B cell (primary cell): ENCODE data around the gene USH2A. TPM values are rescaled to one million over a fixed set of nuclear protein-coding genes. Genes with fewer than 3 reads are reported as not detected.
"Not testable (repeated sequence)": the region's sequence is repeated elsewhere in the genome, so short reads cannot be mapped to it uniquely, and the experiment has no call there.

Experiments
- ATAC-seq: fragments of 200-7000 bp; cut with Tn5 transposase; one replicate; pipeline ENCODE4 v1.10.0; 2021; ENCODE audit warnings: low read depth, mild to moderate bottlenecking, moderate number of reproducible peaks, moderate library complexity
- CTCF ChIA-PET: fragments of 350-600 bp; sonication (Branson Sonifier 250); formaldehyde crosslinking; loops from one replicate; lab custom pipeline; 2021; ENCODE audit warnings: antibody characterized with exemption, inconsistent platforms; lab: Charles Lee
- POLR2A ChIA-PET: fragments of 350-600 bp; sonication (Branson Sonifier 250); formaldehyde crosslinking; loops from one replicate; lab custom pipeline; 2021; ENCODE audit warnings: antibody characterized with exemption; lab: Charles Lee
- DNase-seq: peaks from one replicate; pipeline ENCODE4 v3.0.0; 2013
- H2AFZ ChIP-seq: 2 replicates; pipeline ENCODE4 v1.6.1; 2012; ENCODE audit warnings: mild to moderate bottlenecking, low read depth, low read length; ENCODE audit not compliant: insufficient read depth, poor library complexity, severe bottlenecking
- H3K27ac ChIP-seq, 2 donors: 1 replicate in 1 of 2; 2 replicates in 1 of 2; pipeline ENCODE4 v1.5.1; 2012 to 2013; ENCODE audit warnings: low read length in 2 of 2, mild to moderate bottlenecking in 2 of 2, moderate library complexity in 1 of 2
- H3K27me3 ChIP-seq, 4 experiments: fragments of 200-600 bp in 1 of 4; sonication (generic) in 1 of 4; replicated peaks in 1 of 4; 1 replicate in 2 of 4; 2 replicates in 2 of 4; pipeline versions ENCODE4 v1.6.1 to v1.7.0; 2013 to 2016; ENCODE audit warnings: low read length in 3 of 4, mild to moderate bottlenecking in 2 of 4, mixed read lengths in 1 of 4, moderate library complexity in 1 of 4; ENCODE audit not compliant: insufficient read depth in 4 of 4, control insufficient read depth in 3 of 4; ENCODE audit errors: control extremely low read depth in 1 of 4
- H3K36me3 ChIP-seq, 2 experiments: replicated peaks in 1 of 2; 1 replicate in 1 of 2; 2 replicates in 1 of 2; pipeline versions ENCODE4 v1.6.1 to v1.7.1; 2013; ENCODE audit warnings: low read length in 1 of 2; ENCODE audit not compliant: insufficient read depth in 2 of 2, control insufficient read depth in 1 of 2; ENCODE audit errors: control extremely low read depth in 1 of 2, extremely low read depth in 1 of 2
- H3K4me1 ChIP-seq, 2 donors: fragments of 200-600 bp in 1 of 2; sonication (generic) in 1 of 2; 1 replicate in 1 of 2; 2 replicates in 1 of 2; pipeline versions ENCODE4 v1.5.1 to v1.6.1; 2013 to 2017; ENCODE audit warnings: low read length in 2 of 2; ENCODE audit not compliant: control insufficient read depth in 2 of 2, insufficient read depth in 2 of 2
- H3K4me2 ChIP-seq: replicated peaks from 2 replicates; pipeline ENCODE3; 2012; ENCODE audit warnings: mild to moderate bottlenecking, low read depth, low read length; ENCODE audit not compliant: poor library complexity, severe bottlenecking
- H3K4me3 ChIP-seq, 5 experiments: fragments of 200-600 bp in 1 of 5; sonication (generic) in 1 of 5; 1 replicate in 3 of 5; 2 replicates in 2 of 5; pipeline versions ENCODE4 v1.5.1 to v1.7.0; 2011 to 2016; ENCODE audit warnings: low read length in 4 of 5, mild to moderate bottlenecking in 4 of 5, low read depth in 2 of 5, control low read depth in 1 of 5, moderate library complexity in 1 of 5; ENCODE audit not compliant: insufficient read depth in 1 of 5; ENCODE audit errors: control extremely low read depth in 1 of 5, extremely low read depth in 1 of 5
- H3K79me2 ChIP-seq: fragments of 200-600 bp; sonication (generic); one replicate; pipeline ENCODE4 v1.6.0; 2016; ENCODE audit warnings: low read length; ENCODE audit not compliant: control insufficient read depth, insufficient read depth
- H3K9ac ChIP-seq: fragments of 200-600 bp; sonication (generic); 2 replicates; pipeline ENCODE4 v1.6.1; 2017; ENCODE audit warnings: mild to moderate bottlenecking, low read length, moderate library complexity
- H3K9me3 ChIP-seq, 3 donors: one replicate each; pipeline versions ENCODE4 v1.6.1 to v1.7.1; 2013; ENCODE audit warnings: low read length in 2 of 3; ENCODE audit not compliant: control insufficient read depth in 2 of 3, insufficient read depth in 1 of 3; ENCODE audit errors: control extremely low read depth in 1 of 3
- H4K20me1 ChIP-seq: 2 replicates; pipeline ENCODE4 v1.6.0; 2012; ENCODE audit warnings: mild to moderate bottlenecking, low read length; ENCODE audit not compliant: insufficient read depth, control insufficient read depth, poor library complexity, severe bottlenecking
- H3K27ac Mint-ChIP-seq: one replicate; pipeline ENCODE4 v1.8.0; 2021; ENCODE audit warnings: mixed read lengths
- H3K27me3 Mint-ChIP-seq: one replicate; pipeline ENCODE4 v1.8.0; 2021; ENCODE audit warnings: mixed read lengths
- H3K4me1 Mint-ChIP-seq: one replicate; pipeline ENCODE4 v1.8.0; 2021; ENCODE audit warnings: mixed read lengths
- H3K4me3 Mint-ChIP-seq: one replicate; pipeline ENCODE4 v1.8.0; 2021; ENCODE audit warnings: mixed read lengths
- H3K9me3 Mint-ChIP-seq: one replicate; pipeline ENCODE4 v1.8.0; 2022; ENCODE audit warnings: mixed read lengths; ENCODE audit not compliant: insufficient read depth
- EZH2 ChIP-seq: IDR thresholded peaks from 2 replicates; pipeline ENCODE4 v1.6.1; 2012; ENCODE audit warnings: borderline replicate concordance, low read depth, mild to moderate bottlenecking, moderate library complexity, low read length; ENCODE audit not compliant: insufficient read depth, poor library complexity, severe bottlenecking
- WGBS: methylation state at CpG from one replicate; pipeline ENCODE4 v1.1.5; 2013; ENCODE audit warnings: missing lambda C conversion rate; ENCODE audit not compliant: insufficient coverage; 5-methylcytosine and 5-hydroxymethylcytosine counted together
- intact Hi-C: fragments of 100-400 bp; cut with micrococcal nuclease; formaldehyde crosslinking; loops from one replicate; pipeline ENCODE4 v1.10.0; 2022
- polyA plus RNA-seq: library from polyadenylated mRNA; depleted of rRNA; stranded (reverse); fragments of >200 nt; gene quantifications from 2 replicates; pipeline ENCODE4 v1.2.3, GENCODE V29; 2012
- total RNA-seq, 2 donors: library from RNA; stranded (reverse); fragments of 120-200 nt in 1 of 2; gene quantifications; 1 replicate in 1 of 2; 2 replicates in 1 of 2; pipeline versions ENCODE4 v1.2.3 to v1.2.4, GENCODE V29; 2013 to 2022
- TF ChIP-seq, protein P1 (sequence below): fragments of 200-600 bp; IDR thresholded peaks from one replicate; pipeline ENCODE4 v1.8.0; 2022; ENCODE audit warnings: antibody characterized with exemption, mild to moderate bottlenecking

The USH2A gene
- total and polyA plus RNA-seq, 2 donors (not counting 1 experiment from before 2014, with no cell fraction given) = 0.01 TPM; not detected in 1

DNA sequence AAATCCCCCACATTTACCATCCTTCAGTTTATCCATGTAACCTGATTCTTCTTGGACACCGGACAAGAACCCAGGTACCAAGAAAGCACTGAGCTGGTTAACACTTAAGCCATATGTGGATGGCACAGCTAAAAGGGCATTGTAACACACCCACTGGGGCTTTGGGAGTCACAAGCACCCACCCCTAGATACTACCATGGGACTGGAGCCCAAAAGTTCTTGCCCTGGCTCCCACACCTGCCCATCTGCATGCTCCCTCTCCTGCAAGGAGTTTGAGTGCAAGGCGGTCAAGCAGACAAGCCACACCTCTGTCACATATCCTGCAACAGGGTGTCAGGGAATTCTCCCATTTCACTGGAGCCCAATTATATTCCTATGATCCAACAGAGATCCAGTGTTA, 270.1 kb downstream of the USH2A start:
- no peaks in the 10 kb centered on the region for H3K27me3 Mint-ChIP-seq
- Histone ChIP-seq H4K20me1 (no peaks in the 10 kb centered on the region), H3K4me2 (no peak overlapping the region), H3K4me3 (no peak overlapping the region), H3K9ac (no peak overlapping the region), H3K4me1 (no peaks in the 10 kb centered on the region), H3K9me3 (no peaks in the 10 kb centered on the region), H3K27ac (no peak overlapping the region), H2AFZ (no peak overlapping the region), H3K36me3 (no peaks in the 10 kb centered on the region), H3K27me3 (no peaks in the 10 kb centered on the region), H3K79me2 (no peaks in the 10 kb centered on the region)
- ChIA-PET CTCF (no interaction called here), POLR2A (no interaction called here)
- no peak overlapping the region for H3K27ac Mint-ChIP-seq
- no peaks in the 10 kb centered on the region for H3K9me3 Mint-ChIP-seq
- no peak for ATAC-seq
- no peak for DNase-seq
- H3K4me3 Mint-ChIP-seq = no peak overlapping the region
- intact Hi-C loops = no loop called here
- WGBS = 82% methylated on average over 1 of the region's 2 CpGs
- no peaks in the 10 kb centered on the region for H3K4me1 Mint-ChIP-seq
- TF ChIP-seq EZH2 = no peak
- TF ChIP-seq, protein P1, sequence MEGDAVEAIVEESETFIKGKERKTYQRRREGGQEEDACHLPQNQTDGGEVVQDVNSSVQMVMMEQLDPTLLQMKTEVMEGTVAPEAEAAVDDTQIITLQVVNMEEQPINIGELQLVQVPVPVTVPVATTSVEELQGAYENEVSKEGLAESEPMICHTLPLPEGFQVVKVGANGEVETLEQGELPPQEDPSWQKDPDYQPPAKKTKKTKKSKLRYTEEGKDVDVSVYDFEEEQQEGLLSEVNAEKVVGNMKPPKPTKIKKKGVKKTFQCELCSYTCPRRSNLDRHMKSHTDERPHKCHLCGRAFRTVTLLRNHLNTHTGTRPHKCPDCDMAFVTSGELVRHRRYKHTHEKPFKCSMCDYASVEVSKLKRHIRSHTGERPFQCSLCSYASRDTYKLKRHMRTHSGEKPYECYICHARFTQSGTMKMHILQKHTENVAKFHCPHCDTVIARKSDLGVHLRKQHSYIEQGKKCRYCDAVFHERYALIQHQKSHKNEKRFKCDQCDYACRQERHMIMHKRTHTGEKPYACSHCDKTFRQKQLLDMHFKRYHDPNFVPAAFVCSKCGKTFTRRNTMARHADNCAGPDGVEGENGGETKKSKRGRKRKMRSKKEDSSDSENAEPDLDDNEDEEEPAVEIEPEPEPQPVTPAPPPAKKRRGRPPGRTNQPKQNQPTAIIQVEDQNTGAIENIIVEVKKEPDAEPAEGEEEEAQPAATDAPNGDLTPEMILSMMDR = no peak

DNA sequence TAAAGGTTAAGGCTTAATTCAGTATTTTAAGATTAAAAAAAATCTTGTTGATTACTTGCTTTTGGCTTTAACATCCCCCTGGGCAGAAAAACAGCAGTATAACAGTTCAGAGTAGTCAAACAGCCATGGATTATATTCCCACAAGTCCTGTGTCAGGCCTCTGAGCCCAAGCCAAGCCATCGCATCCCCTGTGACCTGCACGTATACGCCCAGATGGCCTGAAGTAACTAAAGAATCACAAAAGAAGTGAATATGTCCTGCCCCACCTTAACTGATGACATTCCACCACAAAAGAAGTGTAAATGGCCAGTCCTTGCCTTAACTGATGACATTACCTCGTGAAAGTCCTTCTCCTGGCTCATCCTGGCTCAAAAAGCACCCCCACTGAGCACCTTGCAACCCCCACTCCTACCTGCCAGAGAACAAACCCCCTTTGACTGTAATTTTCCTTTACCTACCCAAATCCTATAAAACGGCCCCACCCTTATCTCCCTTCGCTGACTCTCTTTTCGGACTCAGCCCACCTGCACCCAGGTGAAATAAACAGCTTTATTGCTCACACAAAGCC, 277.7 kb downstream of the USH2A start:
- H3K9me3 ChIP-seq, H3K79me2 ChIP-seq, H3K4me1 Mint-ChIP-seq, ATAC-seq, H3K27me3 ChIP-seq, H3K4me2 ChIP-seq, POLR2A ChIA-PET, H3K4me3 ChIP-seq, H4K20me1 ChIP-seq, H3K4me3 Mint-ChIP-seq, H3K9ac ChIP-seq, H3K27me3 Mint-ChIP-seq, H3K4me1 ChIP-seq, H3K27ac ChIP-seq, intact Hi-C loops, H3K36me3 ChIP-seq, H3K9me3 Mint-ChIP-seq, H3K27ac Mint-ChIP-seq, DNase-seq, CTCF ChIA-PET, H2AFZ ChIP-seq: not testable (repeated sequence)
- WGBS = no CpG with 5 or more reads among the region's 7 CpGs
